Fibroblast of lung (primary cell): Measurements from ENCODE around the gene BRDT. TPM values are rescaled to one million over a fixed set of nuclear protein-coding genes. Genes with fewer than 3 reads are reported as not detected.

Experiments
- DNase-seq, 2 donors: peaks; one replicate each; pipeline versions ENCODE4 v3.0.0 to v3.0.0-alpha.2; 2010; ENCODE audit warnings: low read depth in 2 of 2
- H2AFZ ChIP-seq: 2 replicates; pipeline ENCODE4 v1.5.1; 2012; ENCODE audit warnings: low read length, control low read depth, inconsistent platforms
- H3K27ac ChIP-seq: 2 replicates; pipeline ENCODE4 v1.5.1; 2011; ENCODE audit warnings: low read length, control low read depth; ENCODE audit not compliant: insufficient read depth
- H3K27me3 ChIP-seq: 2 replicates; pipeline ENCODE4 v1.5.1; 2011; ENCODE audit warnings: mild to moderate bottlenecking, low read length; ENCODE audit not compliant: control insufficient read depth, insufficient read depth
- H3K36me3 ChIP-seq: 2 replicates; pipeline ENCODE4 v1.5.1; 2011; ENCODE audit warnings: low read length; ENCODE audit not compliant: control insufficient read depth, insufficient read depth
- H3K4me1 ChIP-seq: 2 replicates; pipeline ENCODE4 v1.5.1; 2011; ENCODE audit warnings: low read length; ENCODE audit not compliant: control insufficient read depth, insufficient read depth; ENCODE audit errors: extremely low read depth
- H3K4me2 ChIP-seq: 2 replicates; pipeline ENCODE4 v1.5.1; 2011; ENCODE audit warnings: low read length, control low read depth; ENCODE audit not compliant: insufficient read depth; ENCODE audit errors: extremely low read depth
- H3K4me3 ChIP-seq, 4 experiments: fragments of 200-600 bp in 1 of 4; sonication (generic) in 1 of 4; replicated peaks in 1 of 4; 2 replicates each; pipeline ENCODE4 v1.5.1; 2011 to 2016; ENCODE audit warnings: low read length in 4 of 4, low read depth in 3 of 4, mild to moderate bottlenecking in 3 of 4, control low read depth in 2 of 4, inconsistent platforms in 1 of 4, mixed read lengths in 1 of 4; ENCODE audit not compliant: insufficient read depth in 1 of 4; ENCODE audit errors: control extremely low read depth in 1 of 4
- H3K79me2 ChIP-seq: 2 replicates; pipeline ENCODE4 v1.5.1; 2012; ENCODE audit warnings: mild to moderate bottlenecking, low read length, inconsistent platforms; ENCODE audit not compliant: control insufficient read depth, insufficient read depth
- H3K9ac ChIP-seq: 2 replicates; pipeline ENCODE4 v1.5.1; 2011; ENCODE audit warnings: mild to moderate bottlenecking, low read length, control low read depth; ENCODE audit not compliant: insufficient read depth
- H3K9me3 ChIP-seq: 2 replicates; pipeline ENCODE4 v1.5.1; 2012; ENCODE audit warnings: low read depth, low read length; ENCODE audit not compliant: control insufficient read depth, insufficient read depth
- H4K20me1 ChIP-seq: 2 replicates; pipeline ENCODE4 v1.5.1; 2011; ENCODE audit warnings: low read length; ENCODE audit not compliant: control insufficient read depth, insufficient read depth; ENCODE audit errors: extremely low read depth
- CTCF ChIP-seq, 2 donors: IDR thresholded peaks in 1 of 2; conservative IDR thresholded peaks in 1 of 2; 1 replicate in 1 of 2; 2 replicates in 1 of 2; pipeline ENCODE4 v1.5.1; 2011 to 2012; ENCODE audit warnings: low read length in 2 of 2, control low read depth in 1 of 2, inconsistent platforms in 1 of 2, low read depth in 1 of 2, mild to moderate bottlenecking in 1 of 2
- EZH2 ChIP-seq: IDR thresholded peaks from 2 replicates; pipeline ENCODE4 v1.5.1; 2012; ENCODE audit warnings: low read length, control low read depth, mild to moderate bottlenecking; ENCODE audit errors: missing control alignments
- polyA plus RNA-seq, 2 donors: library from polyadenylated mRNA; depleted of rRNA in 1 of 2; stranded (reverse) in 1 of 2; unstranded in 1 of 2; fragments of >200 nt; gene quantifications; 2 replicates each; pipeline ENCODE4 v1.2.1, GENCODE V29; 2011 to 2012; ENCODE audit warnings: missing spikeins in 1 of 2
- total RNA-seq: library from RNA; depleted of rRNA; stranded (reverse); fragments of >200 nt; gene quantifications from 2 replicates; pipeline ENCODE4 v1.2.1, GENCODE V29; 2014

The BRDT gene
- total and polyA plus RNA-seq, 2 donors (not counting 1 experiment from before 2014, with no cell fraction given), result not detected

GRCh38 chr1:91925644-91926435 is 23.4 kb upstream of the BRDT start:
- no peaks in the 10 kb centered on the region for H3K27me3 ChIP-seq
- H3K4me2 ChIP-seq, result no peak overlapping the region
- H3K4me3 ChIP-seq, result no peak overlapping the region
- no peaks in the 10 kb centered on the region for H3K79me2 ChIP-seq
- H4K20me1 ChIP-seq, result no peaks in the 10 kb centered on the region
- H3K36me3 ChIP-seq, result no peaks in the 10 kb centered on the region
- peak in 1 of 2 donors; percentile 22 for DNase-seq
- no peak overlapping the region for H3K9ac ChIP-seq
- H3K4me1 ChIP-seq, result peaks cover 6% of the 10 kb centered on the region
- H3K27ac ChIP-seq, result no peak overlapping the region
- no peak overlapping the region for H2AFZ ChIP-seq
- H3K9me3 ChIP-seq, result no peaks in the 10 kb centered on the region
- TF ChIP-seq CTCF (conservative IDR thresholded peaks at IDR 0.05 in 1 of 2, IDR thresholded peaks at IDR 0.05 in 1 of 2; ENCODE audit: low read depth in 1 of 2, low read length in 2 of 2) (no peak), EZH2 (no peak)

GRCh38 chr1:91928026-91928425 is 21.2 kb upstream of the BRDT start:
- H3K4me3 ChIP-seq, result no peak overlapping the region
- H3K9ac ChIP-seq, result no peak overlapping the region
- no peaks in the 10 kb centered on the region for H3K36me3 ChIP-seq
- no peak overlapping the region for H3K27ac ChIP-seq
- no peaks in the 10 kb centered on the region for H3K9me3 ChIP-seq
- H4K20me1 ChIP-seq, result no peaks in the 10 kb centered on the region
- H3K79me2 ChIP-seq, result no peaks in the 10 kb centered on the region
- no peak for DNase-seq
- no peak overlapping the region for H2AFZ ChIP-seq
- H3K4me1 ChIP-seq, result peaks cover 6% of the 10 kb centered on the region
- H3K4me2 ChIP-seq, result no peak overlapping the region
- no peaks in the 10 kb centered on the region for H3K27me3 ChIP-seq
- TF ChIP-seq CTCF (conservative IDR thresholded peaks at IDR 0.05 in 1 of 2, IDR thresholded peaks at IDR 0.05 in 1 of 2; ENCODE audit: low read depth in 1 of 2, low read length in 2 of 2), result no peak
- no peak for TF ChIP-seq EZH2

DNA sequence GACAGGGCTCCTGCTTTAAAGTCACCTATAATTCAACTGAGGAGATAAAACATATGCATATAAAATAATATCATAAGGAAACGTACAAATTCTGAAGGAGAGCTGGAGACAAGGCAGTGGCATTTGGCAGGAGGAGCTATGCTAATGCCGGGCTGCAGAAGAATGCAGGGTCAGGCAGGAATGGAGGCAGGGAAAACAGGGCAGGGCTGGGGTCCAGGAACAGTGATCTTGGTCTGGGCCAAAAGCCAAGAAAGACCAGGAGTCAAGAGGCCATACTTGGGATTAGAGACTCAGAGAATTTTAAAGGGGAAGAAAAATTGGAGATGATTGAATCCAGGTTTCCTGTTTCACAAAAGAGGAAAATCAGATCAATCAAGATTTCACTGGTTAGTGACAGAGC is 20.0 kb upstream of the BRDT start:
- Histone ChIP-seq H3K27me3 (no peaks in the 10 kb centered on the region), H3K79me2 (no peaks in the 10 kb centered on the region), H4K20me1 (no peaks in the 10 kb centered on the region), H3K27ac (no peak overlapping the region), H3K4me1 (peaks cover 6% of the 10 kb centered on the region), H3K9me3 (no peaks in the 10 kb centered on the region), H3K4me2 (no peak overlapping the region), H3K9ac (no peak overlapping the region), H3K36me3 (no peaks in the 10 kb centered on the region), H2AFZ (no peak overlapping the region), H3K4me3 (no peak overlapping the region)
- TF ChIP-seq EZH2 (no peak), CTCF (conservative IDR thresholded peaks at IDR 0.05 in 1 of 2, IDR thresholded peaks at IDR 0.05 in 1 of 2; ENCODE audit: low read depth in 1 of 2, low read length in 2 of 2) (no peak)
- peak; percentile 5 to 28 for DNase-seq
